Measurements from ENCODE around the gene CCDC150.
"Not testable (repeated sequence)": the region's sequence is repeated elsewhere in the genome, so short reads cannot be mapped to it uniquely, and the experiment has no call there.

CCDC150 gene

DNA sequence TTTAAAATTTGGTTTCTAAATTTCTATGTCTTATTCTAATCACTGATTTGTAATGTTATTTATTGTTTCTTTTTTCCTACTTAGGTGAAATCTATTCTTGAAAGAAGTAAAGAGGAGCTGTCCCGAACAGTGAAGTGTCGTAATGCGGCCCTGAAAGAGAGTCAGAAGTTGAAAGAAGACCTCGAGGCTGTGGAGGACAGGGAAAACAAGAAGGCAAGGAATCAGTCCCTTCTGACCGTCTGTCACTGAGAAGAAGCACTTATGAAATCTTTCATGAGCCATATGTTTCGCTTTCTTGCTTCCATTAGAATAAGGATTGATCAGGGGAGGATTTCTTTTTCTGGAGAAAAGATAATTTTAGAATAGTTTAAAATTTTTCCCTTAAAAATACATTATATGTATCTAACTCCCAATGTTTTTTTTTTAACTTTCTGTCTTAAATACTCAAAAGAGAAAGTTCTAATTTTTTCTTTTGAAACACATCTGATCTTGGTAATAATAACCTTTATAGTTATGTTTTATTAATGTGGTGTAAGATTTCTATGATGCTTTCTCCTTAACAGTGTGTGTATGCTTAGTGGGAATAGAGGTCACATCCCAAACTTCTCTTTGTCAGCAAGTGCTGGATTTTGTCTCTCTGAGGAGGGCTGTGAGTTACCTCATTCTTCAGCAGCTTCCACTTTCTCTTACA is 79.0 kb downstream of the CCDC150 start:
- DNase-seq = no peak

DNA sequence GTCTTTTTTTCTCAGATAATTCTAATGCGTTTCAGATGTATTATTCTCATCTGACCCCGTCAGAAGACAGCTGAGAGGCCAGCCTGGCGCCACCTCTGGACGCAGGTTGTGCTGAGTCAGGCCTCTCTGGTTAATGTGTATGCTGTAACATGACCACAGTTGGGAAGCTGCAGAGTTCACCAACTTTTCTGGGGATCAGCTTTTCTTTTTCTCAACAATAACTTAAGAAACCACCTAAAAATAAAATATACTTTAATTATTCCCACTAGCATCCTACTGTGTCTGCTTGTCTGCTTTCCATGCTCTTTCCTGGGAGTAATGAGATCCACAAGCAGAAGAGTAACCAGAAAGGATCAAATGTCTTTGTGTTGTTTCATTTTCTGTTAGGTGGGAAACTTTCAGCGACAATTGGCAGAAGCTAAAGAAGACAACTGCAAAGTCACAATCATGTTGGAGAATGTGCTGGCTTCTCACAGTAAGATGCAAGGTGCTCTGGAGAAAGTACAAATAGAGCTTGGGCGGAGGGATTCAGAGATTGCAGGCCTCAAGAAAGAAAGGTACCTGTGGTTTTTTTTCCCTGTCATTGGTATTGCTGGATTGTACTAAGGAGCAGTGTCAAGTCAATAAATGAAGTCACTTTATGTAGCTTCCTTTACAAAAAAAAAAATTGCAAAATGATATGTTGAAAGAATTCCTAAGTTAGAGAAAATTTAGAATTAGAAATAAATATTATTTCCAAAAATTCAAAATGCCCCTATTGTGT is 79.8 kb downstream of the CCDC150 start:
- DNase-seq = no peak

DNA sequence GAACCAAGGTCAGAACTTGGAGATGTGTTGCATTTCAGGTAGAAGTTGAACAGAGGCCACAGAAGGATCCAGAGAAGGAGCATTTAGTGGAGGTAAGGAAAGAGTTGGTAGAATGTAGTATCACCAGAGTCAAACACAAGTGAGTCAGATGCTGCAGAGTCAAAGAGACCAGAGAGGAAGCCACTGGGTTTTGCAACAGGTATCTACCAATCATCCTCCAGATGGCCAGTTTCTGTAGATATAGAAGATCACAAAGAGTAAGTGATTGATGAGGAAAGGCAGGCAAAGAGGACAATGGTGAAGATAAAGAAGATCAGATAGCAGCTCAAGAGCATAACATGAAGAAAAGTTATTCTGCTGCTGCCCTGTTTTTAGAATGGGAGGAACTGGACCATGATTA is 84.1 kb downstream of the CCDC150 start:
- no peak for DNase-seq

DNA sequence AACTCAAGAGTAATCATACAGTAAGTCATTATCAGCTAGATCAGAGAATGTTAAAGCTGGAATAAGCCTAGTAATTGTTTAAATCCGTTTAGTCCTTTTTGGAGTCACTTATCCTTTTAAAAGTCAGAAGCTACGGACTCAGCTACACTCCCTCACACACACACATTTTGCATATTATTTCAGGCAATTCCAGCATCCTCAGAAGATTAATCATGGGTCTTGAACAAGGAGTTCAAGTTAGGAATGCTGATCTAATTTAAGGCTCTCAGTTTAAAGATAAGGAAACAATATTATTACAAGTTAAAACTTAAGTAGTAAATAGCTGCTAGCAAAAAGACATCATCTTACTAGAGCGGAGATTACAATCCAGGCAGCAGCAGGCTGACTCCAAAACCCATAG is 85.7 kb downstream of the CCDC150 start:
- DNase-seq = no peak

DNA sequence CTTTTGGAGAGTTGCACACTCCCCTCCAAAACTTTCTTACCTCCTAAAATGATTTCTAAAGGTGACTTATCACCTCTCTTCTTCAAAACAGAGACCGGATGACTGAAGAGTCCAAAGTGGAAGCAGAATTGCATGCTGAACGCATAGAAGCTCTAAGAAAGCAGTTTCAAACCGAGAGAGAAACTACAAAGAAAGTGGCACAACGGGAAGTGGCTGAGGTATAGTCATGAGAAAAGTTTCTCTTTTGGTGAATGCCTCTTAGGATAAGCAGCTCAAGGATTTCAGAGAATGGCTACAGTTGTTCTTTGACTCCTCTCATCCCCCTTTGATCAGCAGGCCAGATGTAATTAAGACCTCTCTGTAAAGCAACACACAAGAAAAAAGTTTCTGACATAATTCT is 86.4 kb downstream of the CCDC150 start:
- DNase-seq = no peak

DNA sequence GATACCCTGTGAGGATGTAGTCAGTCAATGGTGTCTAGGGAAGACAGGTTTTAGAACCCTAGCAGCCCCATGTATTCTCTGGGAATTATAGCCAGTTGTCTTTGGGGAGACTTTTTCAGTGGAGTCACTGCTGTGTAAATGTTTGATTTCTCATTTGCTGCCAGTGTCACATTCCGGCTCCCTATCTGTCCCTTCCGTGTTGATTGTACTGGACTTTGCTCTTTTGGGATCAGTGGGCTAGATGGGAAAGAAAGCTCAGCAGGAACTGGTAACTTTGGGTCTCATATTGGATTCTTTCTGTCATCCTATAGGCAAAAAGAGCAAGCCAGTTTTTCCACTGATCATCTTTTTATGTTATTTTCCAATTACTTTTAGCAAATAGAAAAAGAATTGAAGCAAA is 89.9 kb downstream of the CCDC150 start:
- DNase-seq = no peak

DNA sequence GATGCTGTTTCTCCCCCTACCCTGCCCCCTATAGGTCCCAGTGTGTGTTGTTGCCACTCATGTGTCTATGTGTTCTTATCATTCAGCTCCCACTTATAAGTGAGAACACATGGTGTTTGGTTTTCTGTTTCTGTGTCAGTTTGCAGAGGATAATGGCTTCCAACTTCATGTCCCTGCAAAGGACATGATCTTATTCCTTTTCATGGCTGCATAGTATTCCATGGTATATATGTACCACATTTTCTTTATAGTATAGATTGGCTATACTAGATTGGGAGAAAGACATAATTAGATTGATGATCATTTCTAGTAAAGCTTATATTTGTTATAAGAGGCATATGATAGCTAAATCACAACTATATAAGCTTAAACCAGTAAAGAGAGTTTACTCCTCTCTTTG is 97.1 kb downstream of the CCDC150 start:
- DNase-seq = not testable (repeated sequence)

DNA sequence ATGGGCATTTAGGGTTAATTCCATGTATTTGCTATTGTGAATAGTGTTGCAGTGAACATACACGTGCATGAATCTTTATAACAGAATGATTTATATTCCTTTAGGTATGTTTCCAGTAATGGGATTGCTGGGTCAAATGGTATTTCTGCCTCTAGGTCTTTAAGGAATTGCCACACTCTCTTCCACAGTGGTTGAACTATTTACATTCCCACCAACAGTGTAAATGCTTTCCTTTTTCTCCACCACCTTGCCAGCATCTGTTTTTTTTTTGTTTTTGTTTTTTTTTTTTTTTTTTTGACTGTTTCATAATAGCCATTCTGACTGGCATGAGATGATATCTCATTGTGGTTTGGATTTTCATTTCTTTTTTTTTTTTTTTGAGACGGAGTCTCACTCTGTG is 97.5 kb downstream of the CCDC150 start:
- DNase-seq = no peak

DNA sequence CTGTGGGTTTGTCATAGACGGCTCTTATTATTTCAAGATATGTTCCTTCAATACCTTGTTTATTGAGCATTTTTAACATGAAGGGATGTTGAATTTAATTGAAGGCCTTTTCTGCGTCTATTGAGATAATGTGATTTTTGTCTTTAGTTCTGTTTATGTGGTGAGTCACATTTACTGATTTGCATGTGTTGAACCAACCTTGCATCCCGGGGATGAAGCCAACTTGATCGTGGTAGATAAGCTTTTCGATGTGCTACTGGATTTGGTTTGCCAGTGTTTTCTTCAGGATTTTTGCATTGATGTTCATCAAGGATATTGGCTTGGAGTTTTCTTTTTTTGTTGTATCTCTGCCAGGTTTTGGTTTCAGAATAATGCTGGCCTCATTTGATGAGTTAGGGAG is 99.5 kb downstream of the CCDC150 start:
- no peak for DNase-seq

DNA sequence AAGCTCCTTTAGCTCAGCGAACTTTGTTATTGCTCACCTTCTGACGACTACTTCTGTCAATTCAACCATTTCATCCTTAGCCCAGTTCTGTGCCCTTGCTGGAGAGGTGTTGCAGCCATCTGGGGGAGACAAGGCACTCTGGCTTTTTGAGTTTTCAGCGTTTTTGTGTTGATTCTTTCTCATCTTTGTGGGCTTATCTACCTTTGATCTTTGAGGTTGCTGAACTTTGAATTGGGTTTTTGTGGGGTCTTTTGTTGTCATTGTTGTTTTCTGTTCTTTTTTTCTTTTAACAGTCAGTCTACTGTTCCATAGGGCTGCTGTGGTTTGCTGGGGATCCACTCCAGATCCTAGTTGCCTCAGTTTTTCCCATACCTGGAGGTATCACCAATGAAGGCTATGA is 102.7 kb downstream of the CCDC150 start:
- DNase-seq = no peak

DNA sequence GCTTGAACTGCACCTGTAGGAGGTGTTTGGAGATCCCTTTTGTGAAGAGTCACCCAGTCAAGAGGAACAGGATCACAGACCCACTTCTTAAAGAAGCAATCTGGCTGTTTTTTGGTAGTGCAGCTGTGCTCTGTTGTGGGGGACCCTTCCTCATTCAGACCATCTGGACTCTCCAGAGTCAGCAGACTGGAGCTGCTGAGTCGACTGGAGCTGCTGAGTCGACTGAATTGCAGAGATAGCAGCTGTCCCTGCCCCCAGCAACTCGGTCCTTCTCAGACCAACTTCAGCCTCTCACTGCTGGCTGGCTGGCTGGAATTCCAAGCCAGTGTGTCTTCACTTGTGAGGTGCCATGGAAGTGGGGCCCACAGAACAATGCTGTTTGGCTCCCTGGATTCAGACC is 103.2 kb downstream of the CCDC150 start:
- no peak for DNase-seq

DNA sequence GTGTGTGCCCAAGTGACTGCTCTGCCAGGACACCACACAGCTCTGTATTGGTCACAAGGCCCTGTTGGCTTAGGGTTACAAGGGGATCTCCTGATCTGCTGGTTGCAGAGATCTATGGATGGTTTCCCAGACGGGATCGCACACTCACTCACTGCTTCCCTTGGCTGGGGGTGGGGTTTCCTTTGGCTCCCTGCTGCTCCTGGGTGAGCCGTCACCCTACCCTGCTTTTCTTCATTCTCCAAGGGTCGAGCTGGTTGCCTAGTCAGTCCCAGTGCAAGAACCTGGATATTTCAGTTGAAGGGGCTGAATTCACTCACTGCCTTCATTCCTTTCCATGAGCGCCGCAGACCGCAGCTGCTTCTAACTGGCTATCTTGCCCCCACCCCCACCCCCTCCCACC is 103.7 kb downstream of the CCDC150 start:
- DNase-seq = no peak

DNA sequence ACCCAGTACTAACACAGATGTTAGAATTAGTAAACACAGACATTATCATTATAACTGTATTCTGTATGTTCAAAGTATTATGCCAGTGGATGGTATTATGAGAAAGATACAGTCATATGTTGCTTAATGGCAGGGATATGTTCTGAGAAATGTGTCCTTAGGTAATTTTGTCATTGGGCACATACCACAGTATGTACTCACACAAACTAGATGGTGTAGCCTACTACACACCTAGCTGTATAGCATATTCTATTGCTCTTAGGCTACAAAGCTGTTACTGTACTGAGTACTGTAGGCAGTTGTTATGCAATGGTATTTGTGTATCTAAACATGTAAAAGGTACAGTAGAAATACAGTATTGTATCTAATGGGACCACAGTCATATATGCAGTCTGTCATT is 106.2 kb downstream of the CCDC150 start:
- DNase-seq = no peak

DNA sequence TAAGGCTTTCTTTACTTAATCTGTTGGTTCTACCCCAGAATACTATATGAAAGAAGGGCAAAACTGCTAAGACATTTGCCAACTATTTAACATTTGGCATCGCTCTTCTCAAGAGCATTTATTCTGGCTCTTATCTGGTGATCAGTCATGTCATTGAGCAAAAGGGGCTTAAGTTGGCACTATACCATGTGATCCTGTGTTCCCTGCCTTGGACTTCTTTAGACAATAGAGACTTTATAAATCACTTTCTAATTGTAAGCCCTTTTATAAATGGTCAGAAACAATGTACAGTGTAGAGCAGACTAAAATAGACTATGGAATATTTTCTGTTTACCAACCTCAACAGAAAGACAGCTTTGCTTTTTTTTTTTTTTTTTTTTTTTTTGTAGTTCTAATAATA is 107.9 kb downstream of the CCDC150 start:
- DNase-seq = no peak

DNA sequence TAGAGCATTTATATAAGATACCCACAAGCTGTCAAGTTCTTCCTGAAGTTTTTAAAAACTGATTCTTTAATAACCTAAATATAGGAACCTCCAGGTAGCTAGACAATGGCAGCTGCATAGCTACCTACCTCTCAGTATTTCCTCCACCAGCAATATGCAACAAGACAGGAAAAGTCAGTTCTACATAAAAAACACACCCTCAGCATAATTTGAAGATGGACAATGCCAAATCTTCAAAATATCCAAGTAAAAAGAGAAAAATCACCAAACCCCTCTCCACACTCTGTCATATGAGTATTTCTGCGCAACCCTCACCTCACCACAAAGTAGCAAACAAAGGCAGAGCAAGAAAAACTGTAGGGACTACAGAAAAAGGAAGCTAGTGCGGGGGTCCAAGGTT is 108.6 kb downstream of the CCDC150 start:
- no peak for DNase-seq

DNA sequence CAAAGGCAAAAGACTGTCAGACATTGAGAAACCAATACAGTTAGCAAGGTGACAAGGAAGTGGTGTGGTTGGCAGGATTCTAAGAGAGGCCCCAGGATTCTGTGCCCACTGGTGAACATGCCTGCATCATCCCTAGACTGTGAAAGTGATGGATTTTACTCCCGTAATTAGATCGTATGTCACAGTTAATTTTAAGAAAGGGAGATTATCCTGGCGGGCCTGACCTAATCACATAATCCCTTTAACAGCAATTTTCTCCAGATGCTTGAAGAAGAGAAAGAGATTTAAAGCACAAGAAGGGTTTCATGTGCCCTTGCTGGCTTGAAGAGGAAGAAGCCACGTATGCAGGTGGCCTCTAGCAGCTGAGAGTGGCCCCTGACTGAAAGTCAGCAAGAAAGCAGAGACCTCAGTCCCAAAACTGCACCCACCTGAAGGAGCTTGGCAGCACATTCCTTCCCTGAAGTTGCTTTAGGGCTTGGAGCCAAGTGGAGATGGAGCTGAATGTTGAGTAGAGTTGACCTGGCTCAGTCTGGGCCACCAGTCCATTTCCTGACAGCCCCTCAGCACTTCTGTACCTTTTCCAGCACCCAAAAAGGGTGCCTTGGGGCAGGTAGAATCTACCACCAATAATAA is 110.9 kb downstream of the CCDC150 start:
- no peak for DNase-seq

DNA sequence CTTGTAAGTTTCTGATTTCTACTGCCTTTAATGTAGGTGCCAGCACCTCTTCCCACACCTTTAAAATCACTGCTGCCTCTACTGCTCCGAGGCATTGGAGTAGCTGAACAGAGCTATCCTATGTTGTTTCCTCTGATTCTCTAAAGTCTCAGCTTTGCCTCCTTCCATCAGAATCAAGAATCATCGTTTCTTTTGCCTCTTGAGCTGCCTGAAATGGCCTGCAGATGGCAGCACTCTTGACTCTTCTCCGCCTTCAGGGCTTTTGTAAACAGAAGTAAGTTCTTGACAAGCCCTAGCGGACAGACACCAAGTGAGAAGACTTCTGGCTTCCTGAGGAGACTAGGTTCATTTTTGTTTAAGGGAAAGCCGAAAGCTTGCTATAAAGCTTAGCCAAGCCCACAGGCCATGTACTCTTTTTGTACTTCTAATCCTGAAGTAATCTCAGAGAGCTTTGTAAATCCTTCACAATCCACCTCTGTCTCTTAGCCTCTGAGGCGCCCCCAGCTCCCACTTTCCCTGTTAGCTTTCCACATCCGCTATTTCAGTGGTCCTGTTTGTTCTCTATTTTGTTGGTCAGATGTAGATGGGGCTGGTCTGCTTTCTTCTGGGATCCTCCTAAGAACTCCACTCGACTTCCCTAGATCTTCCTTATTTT is 111.6 kb downstream of the CCDC150 start:
- peak; percentile 64 for DNase-seq

DNA sequence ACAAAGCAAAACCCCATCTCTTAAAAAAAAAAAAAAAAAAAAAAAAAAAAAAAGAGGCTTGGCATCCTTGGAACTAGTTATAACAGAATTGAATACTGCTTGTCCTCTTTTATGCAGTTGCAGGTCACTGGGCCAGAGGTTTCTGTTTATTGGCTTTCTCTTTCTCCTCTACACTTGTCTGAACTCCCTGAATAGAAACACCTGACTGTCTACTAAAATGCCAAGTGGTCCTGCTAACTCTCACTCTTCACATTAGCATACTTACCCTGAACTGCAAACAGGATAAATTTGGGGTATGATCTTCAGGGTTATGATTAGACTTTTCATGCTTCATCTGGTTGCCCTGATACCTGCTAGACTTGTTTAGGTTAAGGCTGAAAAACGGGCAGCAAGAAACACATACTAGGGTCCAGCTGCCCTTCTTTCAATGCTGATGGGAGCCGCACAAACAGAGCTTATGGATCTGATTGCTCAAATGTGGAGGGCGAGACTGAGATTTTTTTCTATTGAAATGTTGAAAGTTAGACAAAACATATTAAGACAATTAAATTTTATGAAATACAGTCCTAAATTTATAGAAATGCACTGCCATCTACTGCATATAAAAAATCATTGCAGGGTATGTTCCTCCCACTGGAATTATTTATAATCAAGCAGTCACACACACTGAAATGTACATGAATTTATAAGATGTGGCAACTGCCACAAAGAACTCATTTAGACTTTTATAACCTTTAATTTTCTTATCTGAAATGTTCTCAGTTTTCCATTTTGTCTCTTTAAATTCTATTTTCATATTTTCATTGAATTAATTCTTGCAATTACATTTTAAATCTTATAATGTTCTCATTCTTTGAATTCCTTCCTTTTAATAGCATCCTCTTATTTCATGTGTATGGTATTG is 119.2 kb downstream of the CCDC150 start:
- DNase-seq = no peak

DNA sequence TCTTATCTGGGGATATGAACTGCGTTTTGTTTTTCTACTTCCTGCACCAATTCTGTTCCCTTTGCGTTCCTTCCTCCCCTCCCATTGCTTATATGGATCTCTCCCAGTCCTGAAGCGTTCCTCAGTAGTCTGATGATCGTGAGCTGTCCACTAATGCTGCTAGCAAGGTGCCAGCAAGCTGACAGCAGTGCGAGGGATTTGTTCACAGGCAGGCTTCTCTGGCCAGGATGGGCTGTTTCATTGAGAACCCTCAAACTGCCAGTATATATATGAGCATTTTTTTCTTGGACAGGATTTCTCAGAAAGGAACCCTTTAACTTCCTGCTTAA is 119.8 kb downstream of the CCDC150 start:
- no peak for DNase-seq

DNA sequence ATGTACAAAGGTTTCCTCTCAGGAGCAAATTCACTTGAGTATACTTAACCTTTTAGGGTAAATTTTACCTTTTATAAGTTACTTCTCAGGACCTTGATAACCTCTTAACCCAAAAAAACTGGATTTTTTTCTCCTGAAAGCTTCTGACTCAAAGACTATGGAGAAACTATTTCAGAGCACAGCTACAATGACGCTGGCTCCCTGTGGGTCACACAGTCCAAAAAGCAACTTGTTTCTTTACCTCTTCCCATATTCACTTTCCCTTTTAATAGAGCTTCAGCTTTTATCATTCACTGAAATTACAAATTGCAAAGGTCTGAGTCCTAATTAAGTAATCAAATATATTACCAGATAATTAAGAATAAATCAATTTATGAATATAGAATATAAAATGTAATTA is 127.6 kb downstream of the CCDC150 start:
- no peak for DNase-seq

Data from activated naive CD4-positive, alpha-beta T cell treated with Interleukin-2 at 50 U/mL for 16 hours (primary cell).